GM19328 (cell line): ENCODE measurements around the gene VPS18.

ENCODE experiments used
- ATAC-seq: cut with Tn5 transposase; IDR thresholded peaks from one replicate; pipeline ENCODE4 v1.9.1; 2021; ENCODE audit warnings: mild to moderate bottlenecking, moderate library complexity; ENCODE audit not compliant: unreplicated experiment

The VPS18 gene

GRCh38 chr15:40932649-40933516, 38.6 kb downstream of the VPS18 start:
- ATAC-seq: no peak

- ATAC-seq: no peak
Observed at GRCh38 chr15:40933517-40933902, 39.3 kb downstream of the VPS18 start.

DNA sequence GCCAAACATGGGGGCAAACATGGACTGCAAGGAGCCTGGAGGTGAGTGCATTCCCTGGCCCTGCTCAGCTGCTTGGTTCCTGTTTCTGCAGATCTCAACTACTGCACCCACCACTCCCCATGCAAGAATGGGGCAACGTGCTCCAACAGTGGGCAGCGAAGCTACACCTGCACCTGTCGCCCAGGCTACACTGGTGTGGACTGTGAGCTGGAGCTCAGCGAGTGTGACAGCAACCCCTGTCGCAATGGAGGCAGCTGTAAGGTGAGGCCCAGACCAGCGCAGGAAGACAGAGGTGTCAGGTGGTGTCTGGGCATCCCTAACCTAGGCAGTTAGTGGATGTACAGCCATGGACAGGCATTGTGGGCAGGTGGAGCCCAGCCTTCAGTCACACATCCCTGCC, 40.2 kb downstream of the VPS18 start:
- ATAC-seq: no peak

- no peak for ATAC-seq
Observed at GRCh38 chr15:40936234-40936708, 42.0 kb downstream of the VPS18 start.

GRCh38 chr15:40936709-40937666, 42.7 kb downstream of the VPS18 start:
- no peak for ATAC-seq

DNA sequence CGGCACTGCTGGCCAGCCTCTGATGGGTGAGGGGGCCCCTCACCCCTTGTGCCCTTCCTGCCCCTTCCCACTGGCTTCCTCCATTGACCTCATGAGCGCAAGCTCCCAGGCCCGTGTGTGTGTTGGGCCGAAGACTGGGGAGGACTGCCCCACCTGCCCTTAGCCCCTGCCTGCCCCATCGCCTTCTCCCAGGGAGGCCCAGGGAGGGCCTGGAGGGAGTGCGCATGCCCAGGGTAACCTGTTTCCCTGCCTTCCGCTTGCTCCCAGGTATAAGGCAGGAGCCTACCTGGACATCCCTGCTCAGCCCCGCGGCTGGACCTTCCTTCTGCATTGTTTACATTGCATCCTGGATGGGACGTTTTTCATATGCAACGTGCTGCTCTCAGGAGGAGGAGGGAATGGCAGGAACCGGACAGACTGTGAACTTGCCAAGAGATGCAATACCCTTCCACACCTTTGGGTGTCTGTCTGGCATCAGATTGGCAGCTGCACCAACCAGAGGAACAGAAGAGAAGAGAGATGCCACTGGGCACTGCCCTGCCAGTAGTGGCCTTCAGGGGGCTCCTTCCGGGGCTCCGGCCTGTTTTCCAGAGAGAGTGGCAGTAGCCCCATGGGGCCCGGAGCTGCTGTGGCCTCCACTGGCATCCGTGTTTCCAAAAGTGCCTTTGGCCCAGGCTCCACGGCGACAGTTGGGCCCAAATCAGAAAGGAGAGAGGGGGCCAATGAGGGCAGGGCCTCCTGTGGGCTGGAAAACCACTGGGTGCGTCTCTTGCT, 43.7 kb downstream of the VPS18 start:
- no peak for ATAC-seq

DNA sequence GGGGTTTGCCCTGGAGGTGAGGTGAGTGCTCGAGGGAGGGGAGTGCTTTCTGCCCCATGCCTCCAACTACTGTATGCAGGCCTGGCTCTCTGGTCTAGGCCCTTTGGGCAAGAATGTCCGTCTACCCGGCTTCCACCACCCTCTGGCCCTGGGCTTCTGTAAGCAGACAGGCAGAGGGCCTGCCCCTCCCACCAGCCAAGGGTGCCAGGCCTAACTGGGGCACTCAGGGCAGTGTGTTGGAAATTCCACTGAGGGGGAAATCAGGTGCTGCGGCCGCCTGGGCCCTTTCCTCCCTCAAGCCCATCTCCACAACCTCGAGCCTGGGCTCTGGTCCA, 44.3 kb downstream of the VPS18 start:
- no peak for ATAC-seq

DNA sequence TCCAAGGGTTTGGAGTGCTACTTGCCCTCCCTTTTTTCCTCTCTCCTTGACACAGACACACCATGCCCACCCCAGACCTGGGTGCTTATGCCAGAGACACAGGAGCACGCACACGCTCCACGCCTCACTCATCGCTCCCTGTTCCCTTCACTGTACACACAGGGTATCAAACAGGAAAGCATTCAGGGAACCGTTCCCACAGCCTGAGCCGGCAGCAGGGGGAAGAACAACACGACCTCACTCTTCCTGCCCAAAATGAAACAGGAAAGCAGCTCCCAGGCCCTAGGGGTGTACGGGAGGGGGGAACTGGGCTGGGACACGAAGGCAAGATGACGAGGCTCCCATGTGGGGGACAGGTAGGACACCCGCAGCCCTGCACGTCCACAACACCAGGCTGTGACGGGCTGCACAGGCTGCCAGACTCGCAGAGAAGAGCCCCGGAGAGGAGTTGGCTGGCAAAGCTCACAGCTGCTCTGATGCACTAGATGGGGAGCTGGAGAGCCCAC, 46.1 kb downstream of the VPS18 start:
- no peak for ATAC-seq

- ATAC-seq: no peak
Observed at GRCh38 chr15:40941068-40941527, 46.8 kb downstream of the VPS18 start.

DNA sequence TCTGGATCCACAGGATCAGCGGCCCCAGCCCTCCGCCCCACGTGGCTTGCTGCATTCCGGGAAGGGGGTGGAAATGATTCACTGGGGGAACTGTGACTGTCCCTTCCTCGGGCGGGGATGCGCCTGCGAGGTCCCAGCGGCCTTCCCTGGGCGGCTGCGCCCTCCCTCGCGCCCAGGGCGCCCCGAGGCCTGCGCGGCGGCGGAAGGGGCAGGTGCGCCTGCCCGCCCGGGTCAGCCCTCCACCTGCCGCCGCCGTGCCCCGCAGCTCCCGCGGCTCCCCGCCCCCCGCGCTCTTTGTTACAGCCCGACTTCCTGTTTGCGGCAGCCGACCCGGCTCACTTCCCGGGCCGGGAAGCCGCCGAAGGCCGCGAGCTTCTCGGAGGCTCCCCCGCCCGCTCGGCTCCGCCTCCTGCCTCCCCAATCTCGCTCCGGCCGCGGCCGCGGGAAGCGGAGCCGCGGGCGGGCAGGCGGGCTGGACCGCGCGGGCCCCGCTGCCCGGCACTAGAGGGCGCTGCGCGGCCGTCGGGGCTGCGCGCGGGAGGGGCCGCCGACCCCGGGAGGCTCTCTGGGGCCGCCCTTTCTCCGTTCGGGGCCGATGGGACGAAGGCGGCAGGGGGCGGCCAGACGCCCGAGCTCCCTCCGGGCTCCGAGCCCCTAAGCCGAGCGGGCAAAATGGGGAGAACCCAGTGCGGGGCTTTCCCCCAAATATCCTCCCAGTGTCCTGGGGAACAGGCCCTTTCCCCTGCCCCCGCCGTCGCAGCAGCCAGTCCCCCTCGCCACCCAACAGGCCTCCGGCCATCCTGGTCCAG, 47.5 kb downstream of the VPS18 start:
- peak; percentile 68 for ATAC-seq

DNA sequence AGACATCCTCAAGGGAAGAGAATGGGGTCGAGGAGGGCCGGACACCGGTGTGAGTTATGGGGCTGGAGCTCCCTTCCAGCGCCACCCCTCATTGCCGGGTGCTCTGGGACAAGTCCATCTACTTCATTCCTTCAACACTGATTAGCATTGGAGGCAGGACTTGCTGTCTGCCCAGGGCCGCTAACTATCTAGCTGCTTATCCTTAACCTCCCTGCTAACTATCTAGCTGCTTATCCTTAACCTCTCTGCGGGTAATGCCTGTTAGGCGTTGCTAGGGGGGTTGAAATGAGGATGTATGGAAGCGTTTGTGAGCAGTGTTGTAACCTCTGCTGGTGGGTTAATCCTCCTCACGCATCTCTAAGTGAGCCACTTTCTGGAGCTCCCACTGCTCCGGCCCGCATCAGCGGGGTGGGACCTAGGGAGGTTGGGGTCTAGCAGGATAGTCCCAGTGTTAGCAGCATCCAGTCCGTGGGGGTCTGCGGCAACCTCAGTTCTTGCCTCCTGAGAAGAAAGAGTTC, 48.1 kb downstream of the VPS18 start:
- no peak for ATAC-seq

- ATAC-seq: no peak
Observed at GRCh38 chr15:40942878-40943277, 48.6 kb downstream of the VPS18 start.

GRCh38 chr15:40943764-40944365, 49.6 kb downstream of the VPS18 start:
- ATAC-seq: no peak

- no peak for ATAC-seq
Observed at GRCh38 chr15:40944510-40945296, 50.5 kb downstream of the VPS18 start.

DNA sequence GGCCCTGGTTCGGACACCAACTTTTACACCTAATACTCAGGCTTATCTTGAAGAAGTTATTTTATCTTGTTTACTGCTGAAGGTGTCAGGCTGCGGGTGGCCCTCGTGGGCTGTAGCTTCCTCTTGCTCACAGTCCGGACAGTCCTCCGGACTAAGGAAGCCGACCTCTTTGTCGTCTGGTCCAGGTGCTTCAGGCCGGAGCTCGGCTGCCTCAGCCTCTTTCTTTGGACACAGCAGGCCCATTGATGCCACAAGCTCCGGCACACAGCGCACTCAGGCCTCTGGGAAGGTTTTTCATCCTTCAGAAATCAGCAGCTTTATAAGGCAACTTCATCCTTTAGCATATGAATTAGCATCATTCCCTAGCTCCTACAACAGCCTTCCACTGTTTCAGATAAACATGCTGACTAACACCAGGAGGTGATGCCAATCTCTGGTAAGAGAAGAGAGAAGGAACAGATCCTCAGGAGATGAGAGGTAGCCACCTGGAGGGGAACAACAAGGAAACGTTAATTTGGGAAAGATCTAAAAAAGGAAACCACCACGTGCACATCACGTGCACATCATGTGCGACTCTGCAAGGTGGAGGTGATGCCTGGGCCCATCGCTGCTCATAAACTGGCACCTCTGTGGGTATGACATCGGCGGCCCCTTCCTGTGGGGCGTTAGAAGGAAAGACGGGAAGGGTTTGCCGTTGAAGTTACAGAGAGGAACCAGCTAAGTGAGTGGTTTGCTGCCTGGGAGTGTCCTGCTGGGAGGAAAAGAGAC, 54.6 kb downstream of the VPS18 start:
- ATAC-seq: no peak

DNA sequence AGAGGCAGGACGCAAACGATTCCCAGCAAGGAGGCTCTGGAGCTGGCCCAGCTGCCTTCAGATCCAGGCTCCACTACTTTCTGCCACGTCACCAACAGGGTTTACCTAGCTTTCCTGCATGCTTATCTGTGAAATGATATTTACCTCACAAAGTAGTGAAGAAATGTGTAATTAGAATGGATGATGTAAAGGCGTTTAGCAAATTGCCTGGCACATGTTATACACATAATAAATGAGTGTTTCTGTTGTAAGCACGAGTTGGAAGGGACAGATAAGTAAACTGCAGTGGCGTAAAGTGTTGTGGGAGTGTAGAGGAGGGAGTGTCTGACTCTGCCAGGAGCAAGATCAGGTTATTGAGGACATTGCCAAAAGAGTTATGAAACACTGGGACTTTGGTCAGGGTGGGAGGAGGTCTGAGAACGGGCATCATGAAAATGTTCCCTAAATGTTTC, 55.5 kb downstream of the VPS18 start:
- no peak for ATAC-seq

- ATAC-seq: no peak
Observed at GRCh38 chr15:40951764-40952163, 57.5 kb downstream of the VPS18 start.
